ENCODE data around the gene PIBF1.

PIBF1 gene

DNA sequence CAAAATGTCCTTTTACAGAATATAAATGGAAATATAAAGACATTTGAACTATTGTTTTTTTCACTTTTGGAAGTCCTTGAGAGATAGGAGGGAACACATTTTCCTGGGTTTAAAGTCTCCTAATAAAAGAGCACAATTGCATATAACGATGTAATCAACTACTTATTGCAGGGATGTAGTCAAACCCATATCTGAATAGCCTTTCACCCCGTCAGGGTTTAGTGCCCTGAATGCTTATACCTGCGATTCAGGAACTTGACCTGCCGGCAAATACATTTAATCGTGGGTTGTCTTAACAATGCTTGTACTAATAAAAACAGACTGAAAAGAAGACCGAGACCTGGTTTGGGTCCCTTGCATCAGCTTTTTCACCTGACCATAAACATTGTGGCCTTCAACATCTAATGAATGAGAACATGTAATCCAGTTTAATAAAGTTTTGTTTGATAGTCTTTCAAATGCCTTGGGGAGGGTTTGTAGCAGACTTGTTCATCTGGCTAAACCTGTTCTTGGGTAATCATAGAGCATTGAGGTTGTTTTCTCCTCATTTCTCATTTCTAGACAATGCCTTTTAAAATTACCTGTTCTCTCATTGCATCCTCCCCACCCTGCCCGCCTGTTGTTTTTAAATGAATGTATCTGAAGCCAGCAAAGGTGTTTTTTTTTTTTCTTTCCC is 283.9 kb downstream of the PIBF1 start:
- no peak overlapping the region for H3K9ac ChIP-seq (ENCODE audit: insufficient read length, low read depth)
- peaks cover 9% of the 10 kb centered on the region for H3K27me3 ChIP-seq (ENCODE audit: insufficient read depth, insufficient read length)
- no peak for TF ChIP-seq SUZ12 (IDR thresholded peaks at IDR 0.05; ENCODE audit: extremely low read depth, insufficient read depth, insufficient read length)
- no peak for TF ChIP-seq ZNF274 (IDR thresholded peaks at IDR 0.05; ENCODE audit: low read depth, low read length)
- no peak for TF ChIP-seq YY1 (IDR thresholded peaks at IDR 0.05; ENCODE audit: insufficient read depth, insufficient read length)
- H3K9me3 ChIP-seq (ENCODE audit: insufficient read depth, low read length): no peaks in the 10 kb centered on the region
- DNase-seq (ENCODE audit: low read depth, low spot score): no peak
- no peak overlapping the region for H3K4me3 ChIP-seq (ENCODE audit: insufficient read length, low read depth)
- H3K4me1 ChIP-seq (ENCODE audit: insufficient read depth, insufficient read length): no peaks in the 10 kb centered on the region
- H3K36me3 ChIP-seq (ENCODE audit: insufficient read depth, insufficient read length, low read length): peaks cover 32% of the 10 kb centered on the region
